T-helper 1 cell treated with Interleukin-12 subunit alpha and Interleukin-12 subunit beta and Interleukin-4 antibody, amounts not matched to agents 30 μg/mL and 1 μg/mL, for 36 hours (primary cell): ENCODE data around the gene NOM1.

ENCODE experiments used
- H3K27ac Mint-ChIP-seq: one replicate; pipeline ENCODE4 v1.8.0; 2021; ENCODE audit warnings: mild to moderate bottlenecking, mixed read lengths
- H3K27me3 Mint-ChIP-seq: one replicate; pipeline ENCODE4 v1.8.0; 2021; ENCODE audit warnings: low read depth, mixed read lengths
- H3K36me3 Mint-ChIP-seq: one replicate; pipeline ENCODE4 v1.8.0; 2021; ENCODE audit warnings: low read depth, mixed read lengths
- H3K4me1 Mint-ChIP-seq: one replicate; pipeline ENCODE4 v1.8.0; 2021; ENCODE audit warnings: low read depth, mixed read lengths
- H3K4me3 Mint-ChIP-seq: one replicate; pipeline ENCODE4 v1.8.0; 2021; ENCODE audit warnings: mild to moderate bottlenecking, moderate library complexity, mixed read lengths
- H3K9me3 Mint-ChIP-seq: one replicate; pipeline ENCODE4 v1.8.0; 2021; ENCODE audit warnings: mixed read lengths

Gene NOM1

DNA sequence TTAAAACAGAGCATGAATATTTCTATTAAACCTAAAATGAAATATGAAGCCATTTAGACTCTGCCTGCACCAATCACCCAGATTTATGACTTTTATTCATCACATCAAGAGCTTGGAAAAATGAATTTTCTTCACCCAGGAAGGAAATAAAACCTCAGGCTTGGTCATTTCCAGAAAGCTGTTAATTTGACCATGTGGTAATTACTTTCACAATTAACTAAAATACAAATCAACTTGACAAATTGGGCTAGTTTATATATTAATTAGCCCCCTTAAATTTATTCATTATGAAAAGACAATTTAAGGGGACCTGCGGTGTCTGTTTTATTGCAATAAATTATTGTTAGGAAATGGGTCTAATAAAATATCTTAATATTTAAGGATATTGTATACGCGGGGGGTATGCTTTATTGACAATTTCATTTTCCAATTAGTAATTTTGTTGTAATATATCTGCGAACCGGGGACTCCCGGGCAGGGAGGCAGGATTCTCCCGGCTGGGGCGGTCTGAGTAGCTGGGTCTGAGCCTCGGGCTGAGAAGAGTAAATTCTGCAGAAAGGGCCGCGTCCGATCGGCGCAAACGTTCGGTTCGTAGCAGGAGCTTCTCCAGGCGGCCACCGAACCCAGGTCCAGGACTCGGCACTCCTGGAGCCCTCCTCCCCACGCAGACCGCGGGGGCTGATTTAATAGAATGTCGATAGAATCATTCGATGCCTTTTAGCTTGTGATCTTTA, 70.4 kb downstream of the NOM1 start:
- Mint-ChIP-seq H3K4me1 (peaks cover 13% of the 10 kb centered on the region), H3K27ac (no peak overlapping the region), H3K36me3 (no peaks in the 10 kb centered on the region), H3K4me3 (no peak overlapping the region), H3K9me3 (peaks cover under 1% of the 10 kb centered on the region), H3K27me3 (peaks cover 80% of the 10 kb centered on the region)

DNA sequence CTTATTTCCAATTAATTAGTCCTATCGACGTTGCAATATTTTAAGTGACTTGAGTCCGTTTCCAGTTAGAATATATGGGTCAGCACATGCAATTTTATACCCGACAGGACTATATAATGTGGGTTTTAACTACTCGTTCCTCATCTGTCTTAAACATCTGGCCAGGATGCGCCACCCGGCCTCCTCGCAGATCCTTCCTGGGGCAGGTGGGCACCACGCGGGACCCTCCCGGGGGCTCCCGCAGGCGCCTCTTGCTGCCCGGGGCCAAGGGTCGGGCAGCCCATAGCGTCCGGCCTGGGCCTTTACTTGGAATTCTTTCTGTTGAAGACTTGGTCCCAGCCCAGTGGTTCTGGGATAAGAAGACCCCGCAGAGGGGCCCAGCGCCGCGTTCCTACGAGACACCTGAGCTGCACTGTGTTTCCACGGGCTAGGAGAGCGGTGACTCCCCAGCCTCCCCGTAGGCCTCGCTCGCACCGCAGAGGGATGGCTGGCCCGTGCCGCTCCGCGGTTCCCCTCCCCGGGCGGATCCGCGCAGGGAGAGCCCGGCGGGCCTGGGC, 71.1 kb downstream of the NOM1 start:
- peaks cover 81% of the 10 kb centered on the region for H3K27me3 Mint-ChIP-seq
- H3K4me3 Mint-ChIP-seq, result no peak overlapping the region
- H3K36me3 Mint-ChIP-seq, result no peaks in the 10 kb centered on the region
- peaks cover 13% of the 10 kb centered on the region for H3K4me1 Mint-ChIP-seq
- peaks cover 5% of the 10 kb centered on the region for H3K9me3 Mint-ChIP-seq
- no peak overlapping the region for H3K27ac Mint-ChIP-seq

DNA sequence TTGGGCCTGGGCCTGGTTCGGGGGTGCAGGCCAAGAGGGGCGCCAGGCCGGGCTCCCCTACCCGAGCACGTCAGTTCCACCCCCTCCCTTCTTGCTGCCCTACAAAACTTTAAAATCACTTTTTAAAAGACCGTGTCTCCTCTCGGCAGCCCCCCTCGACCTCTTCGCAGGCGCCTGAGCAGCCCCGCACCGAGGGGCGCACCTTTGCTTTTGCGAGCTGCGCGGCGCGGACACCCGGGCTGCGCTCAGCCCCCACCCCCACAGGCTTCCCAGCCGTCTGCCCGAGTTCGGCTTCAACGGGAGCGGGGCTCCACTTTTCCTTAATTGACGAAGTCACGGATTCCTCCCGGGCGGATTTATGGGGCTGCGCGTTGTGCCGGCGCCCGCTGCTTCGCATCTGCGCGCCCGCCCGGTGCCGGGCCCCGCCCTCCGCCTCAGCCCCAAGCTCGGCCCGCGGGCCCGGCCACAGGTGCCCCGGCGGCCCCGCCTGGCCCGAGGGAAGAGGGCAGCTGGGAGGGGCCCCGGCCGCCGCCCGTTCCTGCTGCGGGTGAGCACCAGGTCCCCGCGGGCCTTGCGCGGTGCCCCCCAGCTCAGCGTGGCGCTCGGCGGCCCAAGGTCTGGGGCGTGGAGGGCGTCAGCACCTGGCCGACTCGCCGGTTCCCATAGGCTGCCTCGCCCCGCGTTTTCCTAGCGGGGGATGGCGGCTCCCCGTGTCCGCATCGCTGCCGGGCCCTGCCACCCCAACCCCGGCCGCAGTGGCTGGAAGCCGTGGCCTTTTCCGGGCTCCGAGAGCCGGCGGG, 71.8 kb downstream of the NOM1 start:
- peaks cover 7% of the 10 kb centered on the region for H3K4me1 Mint-ChIP-seq
- no peaks in the 10 kb centered on the region for H3K36me3 Mint-ChIP-seq
- H3K27me3 Mint-ChIP-seq, result peaks cover 81% of the 10 kb centered on the region
- H3K9me3 Mint-ChIP-seq, result peaks cover 5% of the 10 kb centered on the region
- no peak overlapping the region for H3K4me3 Mint-ChIP-seq
- no peak overlapping the region for H3K27ac Mint-ChIP-seq

DNA sequence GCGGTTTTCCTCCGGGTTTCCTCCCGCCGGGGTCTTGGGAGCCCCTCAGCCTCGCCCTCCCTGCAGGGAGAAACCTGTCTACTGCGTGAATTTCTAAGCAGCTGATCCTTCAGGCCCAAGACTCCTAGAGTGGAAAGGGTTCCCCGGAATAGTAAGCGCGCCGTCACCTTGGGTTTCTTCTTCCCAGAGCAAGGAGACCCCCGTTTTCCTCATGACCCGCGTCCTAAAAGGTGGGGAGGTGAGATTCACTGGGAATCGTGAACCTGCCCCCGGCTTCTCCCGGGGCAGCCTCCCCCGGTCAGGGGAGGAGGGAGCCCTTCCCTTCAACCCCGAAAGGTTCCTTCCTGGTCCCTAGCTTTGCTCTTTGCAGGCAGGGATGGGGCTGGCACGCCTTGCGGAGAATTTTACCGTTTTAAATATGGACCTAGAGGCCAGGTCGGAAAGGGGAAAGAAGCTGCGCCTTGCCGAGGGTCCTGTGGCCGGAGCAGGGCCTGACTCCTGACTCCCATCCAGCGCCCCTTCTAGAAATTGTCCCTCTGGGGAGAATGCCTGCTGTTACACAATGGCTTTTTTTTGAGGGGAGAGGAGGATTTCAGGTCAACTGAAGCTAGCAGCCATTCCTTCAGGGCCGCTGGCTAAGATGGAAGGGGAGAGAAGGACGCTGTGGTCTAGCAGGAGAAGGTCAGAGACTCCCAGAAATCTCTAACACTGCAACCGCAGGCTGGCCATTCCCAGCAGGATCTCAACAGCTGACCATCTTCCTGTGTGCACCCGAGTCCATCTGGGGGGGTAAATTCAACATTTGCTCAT, 72.6 kb downstream of the NOM1 start:
- Mint-ChIP-seq H3K4me3 (no peak overlapping the region), H3K9me3 (peaks cover 5% of the 10 kb centered on the region), H3K36me3 (no peaks in the 10 kb centered on the region)

More for the DNA sequence above, 72.6 kb downstream of the NOM1 start:
- Mint-ChIP-seq H3K4me1 (peaks cover 2% of the 10 kb centered on the region), H3K27me3 (peaks cover 81% of the 10 kb centered on the region), H3K27ac (no peak overlapping the region)
